MM.1S (cell line): ENCODE results near the gene TMEM168.

Experiments used
- DNase-seq: peaks from one replicate; pipeline ENCODE4 v3.0.0-alpha.2; 2015
- H2AFZ ChIP-seq: fragments of 300-600 bp; sonication (generic); 2 replicates; pipeline ENCODE4 v1.6.0; 2016; ENCODE audit warnings: antibody characterized with exemption, low read length
- H3F3A ChIP-seq: fragments of 300-600 bp; sonication (generic); 2 replicates; pipeline ENCODE4 v1.6.1; 2016; ENCODE audit warnings: mild to moderate bottlenecking, antibody characterized with exemption, low read length, moderate library complexity, mixed read lengths; ENCODE audit not compliant: insufficient read depth
- H3K27ac ChIP-seq: fragments of 300-600 bp; sonication (generic); 2 replicates; pipeline ENCODE4 v1.5.1; 2016; ENCODE audit warnings: mild to moderate bottlenecking, low read length
- H3K27me3 ChIP-seq: fragments of 300-600 bp; sonication (generic); replicated peaks from 2 replicates; pipeline ENCODE4 v1.6.0; 2016; ENCODE audit warnings: low read length; ENCODE audit not compliant: insufficient read depth
- H3K36me3 ChIP-seq: fragments of 300-600 bp; sonication (generic); replicated peaks from 2 replicates; pipeline ENCODE4 v1.6.1; 2016; ENCODE audit warnings: mild to moderate bottlenecking, low read length, mixed read lengths; ENCODE audit not compliant: insufficient read depth
- H3K4me1 ChIP-seq: fragments of 300-600 bp; sonication (generic); 2 replicates; pipeline ENCODE4 v1.6.1; 2016; ENCODE audit warnings: low read length, mixed read lengths
- H3K4me2 ChIP-seq: fragments of 300-600 bp; sonication (generic); 2 replicates; pipeline ENCODE4 v1.6.0; 2016; ENCODE audit warnings: low read depth, low read length
- H3K4me3 ChIP-seq: fragments of 300-600 bp; sonication (generic); 2 replicates; pipeline ENCODE4 v1.5.1; 2016; ENCODE audit warnings: low read length, mixed read lengths
- H3K79me2 ChIP-seq: fragments of 300-600 bp; sonication (generic); 2 replicates; pipeline ENCODE4 v1.6.1; 2016; ENCODE audit warnings: mixed run types, low read length, mixed read lengths
- H3K9ac ChIP-seq: fragments of 300-600 bp; sonication (generic); 2 replicates; pipeline ENCODE4 v1.6.1; 2016; ENCODE audit warnings: low read length, mixed read lengths
- H3K9me2 ChIP-seq: fragments of 300-600 bp; sonication (generic); replicated peaks from 2 replicates; pipeline ENCODE4 v1.6.1; 2016; ENCODE audit warnings: mild to moderate bottlenecking, low read length, mixed read lengths; ENCODE audit not compliant: insufficient read depth
- H3K9me3 ChIP-seq: fragments of 300-600 bp; sonication (generic); replicated peaks from 2 replicates; pipeline ENCODE4 v1.6.1; 2016; ENCODE audit warnings: mild to moderate bottlenecking, low read length, mixed read lengths; ENCODE audit not compliant: insufficient read depth
- H4K20me1 ChIP-seq: fragments of 300-600 bp; sonication (generic); 2 replicates; pipeline ENCODE4 v1.6.1; 2016; ENCODE audit warnings: mild to moderate bottlenecking, low read length, moderate library complexity, mixed read lengths; ENCODE audit not compliant: insufficient read depth
- EZH2 ChIP-seq: fragments of 300-600 bp; sonication (generic); optimal IDR thresholded peaks from 2 replicates; pipeline ENCODE3; 2017; ENCODE audit warnings: low read depth, mild to moderate bottlenecking, antibody characterized with exemption, low read length, mixed read lengths
- EZH2phosphoT487 ChIP-seq: fragments of 300-600 bp; sonication (generic); IDR thresholded peaks from 2 replicates; pipeline ENCODE4 v1.6.1; 2018; ENCODE audit warnings: antibody characterized with exemption, low read length
- TF ChIP-seq, protein P1 (sequence below): fragments of 300-600 bp; sonication (generic); IDR thresholded peaks from 2 replicates; pipeline ENCODE4 v1.5.1; 2016; ENCODE audit warnings: antibody characterized with exemption, low read length, mixed read lengths

TMEM168 gene

GRCh38 chr7:112723416-112723815, 66.8 kb downstream of the TMEM168 start:
- Histone ChIP-seq H2AFZ (no peak overlapping the region), H3K9me3 (no peaks in the 10 kb centered on the region), H3F3A (no peaks in the 10 kb centered on the region), H3K9me2 (no peaks in the 10 kb centered on the region), H3K4me2 (no peak overlapping the region), H3K79me2 (no peaks in the 10 kb centered on the region), H3K27ac (no peak overlapping the region), H3K4me1 (no peaks in the 10 kb centered on the region), H3K4me3 (no peak overlapping the region), H4K20me1 (no peaks in the 10 kb centered on the region), H3K27me3 (no peaks in the 10 kb centered on the region), H3K9ac (no peak overlapping the region), H3K36me3 (no peaks in the 10 kb centered on the region)
- no peak for DNase-seq
- TF ChIP-seq EZH2phosphoT487 (no peak), EZH2 (no peak)
- TF ChIP-seq, protein P1, sequence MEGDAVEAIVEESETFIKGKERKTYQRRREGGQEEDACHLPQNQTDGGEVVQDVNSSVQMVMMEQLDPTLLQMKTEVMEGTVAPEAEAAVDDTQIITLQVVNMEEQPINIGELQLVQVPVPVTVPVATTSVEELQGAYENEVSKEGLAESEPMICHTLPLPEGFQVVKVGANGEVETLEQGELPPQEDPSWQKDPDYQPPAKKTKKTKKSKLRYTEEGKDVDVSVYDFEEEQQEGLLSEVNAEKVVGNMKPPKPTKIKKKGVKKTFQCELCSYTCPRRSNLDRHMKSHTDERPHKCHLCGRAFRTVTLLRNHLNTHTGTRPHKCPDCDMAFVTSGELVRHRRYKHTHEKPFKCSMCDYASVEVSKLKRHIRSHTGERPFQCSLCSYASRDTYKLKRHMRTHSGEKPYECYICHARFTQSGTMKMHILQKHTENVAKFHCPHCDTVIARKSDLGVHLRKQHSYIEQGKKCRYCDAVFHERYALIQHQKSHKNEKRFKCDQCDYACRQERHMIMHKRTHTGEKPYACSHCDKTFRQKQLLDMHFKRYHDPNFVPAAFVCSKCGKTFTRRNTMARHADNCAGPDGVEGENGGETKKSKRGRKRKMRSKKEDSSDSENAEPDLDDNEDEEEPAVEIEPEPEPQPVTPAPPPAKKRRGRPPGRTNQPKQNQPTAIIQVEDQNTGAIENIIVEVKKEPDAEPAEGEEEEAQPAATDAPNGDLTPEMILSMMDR = no peak

DNA sequence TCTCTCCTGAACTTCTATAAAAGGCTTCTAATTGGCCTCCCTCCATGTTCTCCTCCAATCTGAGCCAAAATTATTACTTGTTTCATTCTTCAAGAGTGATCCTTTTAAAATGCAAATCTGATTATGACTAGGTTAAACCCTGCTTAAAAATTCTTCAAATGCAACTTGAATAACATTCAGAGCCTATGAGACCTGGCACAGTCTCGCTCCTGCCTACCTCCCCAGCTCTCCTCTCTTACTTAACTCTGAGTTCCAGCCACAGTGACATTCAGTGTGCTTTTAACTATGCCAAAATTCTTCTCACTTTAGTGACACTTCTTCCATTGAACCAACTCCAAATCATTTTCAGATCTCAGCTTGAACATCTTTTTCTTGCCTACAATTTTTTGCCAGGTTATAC, 68.8 kb downstream of the TMEM168 start:
- Histone ChIP-seq H2AFZ (no peak overlapping the region), H3K27me3 (no peaks in the 10 kb centered on the region), H3K4me3 (no peak overlapping the region), H4K20me1 (no peaks in the 10 kb centered on the region), H3K27ac (no peak overlapping the region), H3K36me3 (no peaks in the 10 kb centered on the region), H3K9me2 (no peaks in the 10 kb centered on the region), H3K79me2 (no peaks in the 10 kb centered on the region), H3K9me3 (no peaks in the 10 kb centered on the region), H3K4me1 (no peaks in the 10 kb centered on the region), H3K4me2 (no peak overlapping the region), H3F3A (no peaks in the 10 kb centered on the region), H3K9ac (no peak overlapping the region)
- TF ChIP-seq, protein P1 = no peak
- TF ChIP-seq EZH2 (no peak), EZH2phosphoT487 (no peak)
- no peak for DNase-seq

DNA sequence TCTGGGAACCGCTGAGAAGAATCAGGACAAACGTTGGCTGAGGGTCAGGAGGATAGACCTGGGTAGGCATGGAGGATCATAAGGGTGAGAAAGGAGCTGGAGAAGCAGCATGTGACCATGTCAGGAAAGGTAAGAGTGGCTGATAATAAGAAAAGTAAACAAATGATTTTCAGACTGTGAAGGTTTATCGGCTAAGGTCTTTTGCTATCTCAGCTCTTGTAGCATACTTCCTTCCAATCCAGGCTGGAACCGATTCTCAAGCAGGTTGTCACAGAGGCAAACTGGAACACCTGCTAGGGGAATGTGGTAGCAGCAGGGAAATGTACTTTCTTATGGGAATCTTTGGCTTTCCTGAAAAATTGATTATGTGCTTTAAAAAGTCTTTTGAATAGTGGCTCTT, 74.7 kb downstream of the TMEM168 start:
- H2AFZ ChIP-seq = no peak overlapping the region
- no peak overlapping the region for H3K9ac ChIP-seq
- H3F3A ChIP-seq = no peaks in the 10 kb centered on the region
- no peaks in the 10 kb centered on the region for H3K4me1 ChIP-seq
- DNase-seq = no peak
- no peak overlapping the region for H3K27ac ChIP-seq
- no peaks in the 10 kb centered on the region for H3K36me3 ChIP-seq
- TF ChIP-seq EZH2 (no peak), EZH2phosphoT487 (no peak)
- TF ChIP-seq, protein P1 = no peak
- no peaks in the 10 kb centered on the region for H4K20me1 ChIP-seq
- H3K27me3 ChIP-seq = no peaks in the 10 kb centered on the region
- no peak overlapping the region for H3K4me2 ChIP-seq
- no peaks in the 10 kb centered on the region for H3K79me2 ChIP-seq
- H3K4me3 ChIP-seq = no peak overlapping the region
- no peaks in the 10 kb centered on the region for H3K9me3 ChIP-seq
- no peaks in the 10 kb centered on the region for H3K9me2 ChIP-seq
